GM23248 (cell line): ENCODE data around the gene FAM187B. TPM values are rescaled to one million over a fixed set of nuclear protein-coding genes. Genes with fewer than 3 reads are reported as not detected.

Experiments used
- DNase-seq: peaks from one replicate; pipeline ENCODE4 v3.0.0-alpha.2; 2015
- H2AFZ ChIP-seq: fragments of 200-600 bp; sonication (generic); 2 replicates; pipeline ENCODE4 v1.6.1; 2016; ENCODE audit warnings: antibody characterized with exemption
- H3F3A ChIP-seq: fragments of 200-600 bp; sonication (generic); 2 replicates; pipeline ENCODE4 v1.6.1; 2016; ENCODE audit warnings: mild to moderate bottlenecking, antibody characterized with exemption, mixed run types; ENCODE audit not compliant: insufficient read depth
- H3K27ac ChIP-seq: fragments of 200-600 bp; sonication (generic); 2 replicates; pipeline ENCODE4 v1.5.1; 2016; ENCODE audit warnings: mild to moderate bottlenecking
- H3K27me3 ChIP-seq: fragments of 200-600 bp; sonication (generic); replicated peaks from 2 replicates; pipeline ENCODE4 v1.6.1; 2016; ENCODE audit warnings: mild to moderate bottlenecking; ENCODE audit not compliant: insufficient read depth
- H3K36me3 ChIP-seq: fragments of 200-600 bp; sonication (generic); 2 replicates; pipeline ENCODE4 v1.6.1; 2016; ENCODE audit warnings: low read depth, mild to moderate bottlenecking
- H3K4me1 ChIP-seq: fragments of 200-600 bp; sonication (generic); 2 replicates; pipeline ENCODE4 v1.6.1; 2016; ENCODE audit warnings: mild to moderate bottlenecking; ENCODE audit not compliant: insufficient read depth
- H3K4me2 ChIP-seq: fragments of 200-600 bp; sonication (generic); one replicate; pipeline ENCODE4 v1.6.1; 2016; ENCODE audit warnings: mild to moderate bottlenecking; ENCODE audit not compliant: unreplicated experiment
- H3K4me3 ChIP-seq: fragments of 200-600 bp; sonication (generic); 2 replicates; pipeline ENCODE4 v1.5.1; 2016; ENCODE audit warnings: mild to moderate bottlenecking
- H3K79me2 ChIP-seq: fragments of 200-600 bp; sonication (generic); 2 replicates; pipeline ENCODE4 v1.6.1; 2016; ENCODE audit warnings: mild to moderate bottlenecking; ENCODE audit not compliant: insufficient read depth
- H3K9ac ChIP-seq: fragments of 200-600 bp; sonication (generic); 2 replicates; pipeline ENCODE4 v1.6.1; 2016; ENCODE audit warnings: mild to moderate bottlenecking
- H3K9me2 ChIP-seq: fragments of 200-600 bp; sonication (generic); 2 replicates; pipeline ENCODE4 v1.6.1; 2016; ENCODE audit warnings: mixed run types, mild to moderate bottlenecking, moderate library complexity; ENCODE audit not compliant: insufficient read depth
- H3K9me3 ChIP-seq: fragments of 200-600 bp; sonication (generic); one replicate; pipeline ENCODE4 v1.6.1; 2017; ENCODE audit warnings: low read depth
- H4K20me1 ChIP-seq: fragments of 200-600 bp; sonication (generic); 2 replicates; pipeline ENCODE4 v1.6.0; 2016; ENCODE audit not compliant: insufficient read depth
- EZH2 ChIP-seq: fragments of 200-600 bp; sonication (generic); IDR thresholded peaks from 2 replicates; pipeline ENCODE4 v1.6.1; 2018; ENCODE audit warnings: antibody characterized with exemption, mild to moderate bottlenecking; ENCODE audit not compliant: insufficient read depth, poor library complexity, severe bottlenecking
- EZH2phosphoT487 ChIP-seq: fragments of 200-600 bp; sonication (generic); IDR thresholded peaks from 2 replicates; pipeline ENCODE4 v1.6.1; 2018; ENCODE audit warnings: antibody characterized with exemption, moderate library complexity, mild to moderate bottlenecking, low read depth; ENCODE audit not compliant: insufficient read depth
- WGBS, 2 experiments: methylation state at CpG; one replicate each; pipeline ENCODE4 v1.1.6; 2015 to 2017; ENCODE audit warnings: low lambda C conversion rate in 2 of 2, low coverage in 1 of 2; ENCODE audit errors: missing lambda C conversion rate in 2 of 2; 5-methylcytosine and 5-hydroxymethylcytosine counted together
- in situ Hi-C: fragments of 300-500 bp; cut with MboI; formaldehyde crosslinking; loops from 2 replicates; pipeline ENCODE4 v1.15.0; 2020
- polyA plus RNA-seq: library from polyadenylated mRNA; unstranded; fragments of >200 nt; fragmentation: Nextera tagmentation; extraction: Ambion mirVana; gene quantifications from 2 replicates; pipeline ENCODE4 v1.2.1, GENCODE V29; 2016
- total RNA-seq: library from RNA; depleted of rRNA; stranded (reverse); fragments of >200 nt; shearing (Covaris generic); gene quantifications from 2 replicates; pipeline ENCODE4 v1.2.3, GENCODE V29; 2014; rRNA removed

Gene FAM187B
- total and polyA plus RNA-seq, 2 experiments from 2014 or later = not detected

DNA sequence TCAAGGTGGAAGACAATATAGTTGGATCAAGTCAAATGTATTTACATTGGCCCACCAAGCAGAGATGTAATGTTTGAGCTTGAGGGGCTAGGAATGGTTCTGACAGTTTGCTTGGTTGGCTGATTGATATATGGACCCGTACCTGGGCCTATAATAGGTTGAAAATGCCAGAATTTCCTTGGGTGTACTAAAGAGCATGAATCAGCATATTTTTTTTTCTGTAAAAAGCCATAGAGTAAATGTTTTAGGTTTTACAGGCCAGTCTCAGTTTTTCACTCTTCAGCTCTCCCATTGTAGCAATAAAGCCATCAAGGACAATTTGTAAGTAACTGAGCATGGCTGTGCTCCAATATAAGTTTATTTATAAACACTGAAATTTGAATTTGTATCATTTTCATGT is 47.2 kb downstream of the FAM187B start:
- Histone ChIP-seq H3K9me3 (no peaks in the 10 kb centered on the region), H3K79me2 (no peaks in the 10 kb centered on the region), H3K4me2 (no peak overlapping the region), H3K9me2 (no peaks in the 10 kb centered on the region), H3F3A (no peaks in the 10 kb centered on the region), H3K4me1 (peaks cover 2% of the 10 kb centered on the region), H3K9ac (no peak overlapping the region), H3K4me3 (no peak overlapping the region), H3K27me3 (no peaks in the 10 kb centered on the region), H4K20me1 (no peaks in the 10 kb centered on the region), H3K36me3 (no peaks in the 10 kb centered on the region), H2AFZ (no peak overlapping the region), H3K27ac (no peak overlapping the region)
- TF ChIP-seq EZH2 (no peak), EZH2phosphoT487 (no peak)
- no peak for DNase-seq
- in situ Hi-C loops = no loop called here
- WGBS, 2 experiments = 21% methylated on average over 1 of the region's 1 CpG

DNA sequence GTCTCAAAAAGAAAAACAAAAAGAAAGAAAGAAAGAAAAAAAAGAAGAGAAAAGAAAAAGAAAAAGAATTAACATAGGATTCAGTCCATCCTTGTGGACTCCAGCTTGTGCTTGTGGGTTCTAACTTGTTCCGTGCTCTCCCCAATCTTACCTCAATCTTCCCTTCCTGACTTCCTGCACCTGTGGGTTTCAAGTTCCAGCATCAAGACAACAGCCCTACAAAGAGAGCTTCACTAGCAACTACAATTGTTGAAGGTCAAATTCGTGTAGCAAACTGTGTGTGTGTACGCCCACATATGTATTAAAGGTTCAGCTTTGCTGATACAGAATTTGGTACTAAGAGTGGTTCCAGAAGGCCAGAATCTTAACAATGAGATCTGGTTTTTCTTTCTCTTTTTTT is 48.7 kb downstream of the FAM187B start:
- peaks cover 7% of the 10 kb centered on the region for H3K4me1 ChIP-seq
- no peak for TF ChIP-seq EZH2phosphoT487
- TF ChIP-seq EZH2 = no peak
- no peak overlapping the region for H3K9ac ChIP-seq
- H3K4me2 ChIP-seq = no peak overlapping the region
- no peaks in the 10 kb centered on the region for H4K20me1 ChIP-seq
- H2AFZ ChIP-seq = no peak overlapping the region
- H3K9me2 ChIP-seq = no peaks in the 10 kb centered on the region
- no peak overlapping the region for H3K27ac ChIP-seq
- no peaks in the 10 kb centered on the region for H3K36me3 ChIP-seq
- no peaks in the 10 kb centered on the region for H3K9me3 ChIP-seq
- no peak for DNase-seq
- no peaks in the 10 kb centered on the region for H3K79me2 ChIP-seq
- H3K27me3 ChIP-seq = no peaks in the 10 kb centered on the region
- WGBS, 2 experiments = 73 to 81% methylated on average over 3 of the region's 3 CpGs
- in situ Hi-C loops = no loop called here
- peaks cover 10% of the 10 kb centered on the region for H3F3A ChIP-seq
- no peak overlapping the region for H3K4me3 ChIP-seq

- in situ Hi-C loops = no loop called here
- H3K9me2 ChIP-seq = no peaks in the 10 kb centered on the region
- H3K9ac ChIP-seq = no peak overlapping the region
- H3F3A ChIP-seq = peaks cover 11% of the 10 kb centered on the region
- TF ChIP-seq EZH2phosphoT487 (no peak), EZH2 (no peak)
- peak; percentile 41 for DNase-seq
- H3K79me2 ChIP-seq = no peaks in the 10 kb centered on the region
- H3K4me1 ChIP-seq = peaks cover 7% of the 10 kb centered on the region
- H4K20me1 ChIP-seq = no peaks in the 10 kb centered on the region
- no peaks in the 10 kb centered on the region for H3K36me3 ChIP-seq
- 29 to 41% methylated on average over 2 of the region's 2 CpGs for WGBS, 2 experiments
- H2AFZ ChIP-seq = no peak overlapping the region
- H3K27me3 ChIP-seq = no peaks in the 10 kb centered on the region
- no peaks in the 10 kb centered on the region for H3K9me3 ChIP-seq
- H3K27ac ChIP-seq = no peak overlapping the region
- no peak overlapping the region for H3K4me2 ChIP-seq
- no peak overlapping the region for H3K4me3 ChIP-seq
Measured at GRCh38 chr19:35178701-35179100, 49.8 kb downstream of the FAM187B start.

DNA sequence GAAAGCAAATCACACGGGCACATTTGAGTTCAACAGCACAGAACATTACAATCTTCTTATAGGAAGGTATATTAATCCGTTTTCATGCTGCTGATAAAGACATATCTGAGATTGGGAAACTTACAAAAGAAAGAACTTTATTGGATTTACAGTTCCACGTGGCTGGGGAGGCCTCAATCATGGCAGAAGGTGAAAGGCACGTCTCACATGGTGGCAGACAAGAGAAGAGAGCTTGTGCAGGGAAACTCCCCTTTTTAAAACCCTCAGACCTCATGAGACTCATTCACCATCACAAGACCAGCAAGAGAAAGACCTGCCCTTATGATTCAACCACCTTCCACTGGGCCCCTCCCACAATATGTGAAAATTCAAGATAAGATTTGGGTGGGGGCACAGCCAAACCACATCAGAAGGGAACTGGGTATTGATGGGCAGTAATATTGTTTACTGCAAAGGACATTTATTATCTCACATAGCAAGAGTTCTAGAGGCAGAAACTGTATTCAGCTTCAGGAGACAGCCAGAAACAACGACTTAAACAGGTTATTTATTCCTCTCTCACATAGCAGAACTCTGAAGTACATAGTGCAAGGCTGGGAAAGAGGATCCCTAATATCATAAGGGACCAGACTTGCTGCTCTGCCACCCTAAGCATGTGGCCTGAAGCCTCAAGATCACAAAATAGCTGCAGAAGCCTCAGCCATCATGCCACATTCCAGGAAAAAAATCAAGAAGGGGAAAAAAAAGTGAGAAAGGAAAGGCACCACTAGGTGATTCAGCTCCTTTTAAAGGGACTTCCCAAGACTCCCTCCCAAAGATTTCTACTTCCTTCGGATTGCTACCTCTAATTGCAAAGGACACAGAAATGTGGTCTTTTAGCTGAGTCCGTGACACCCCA is 50.9 kb downstream of the FAM187B start:
- no peaks in the 10 kb centered on the region for H3K9me3 ChIP-seq
- no peaks in the 10 kb centered on the region for H4K20me1 ChIP-seq
- H3K9me2 ChIP-seq = no peaks in the 10 kb centered on the region
- no peak overlapping the region for H3K4me3 ChIP-seq
- in situ Hi-C loops = no loop called here
- WGBS, 2 experiments = 65 to 69% methylated on average over 7 of the region's 7 CpGs
- H3K79me2 ChIP-seq = no peaks in the 10 kb centered on the region
- H3F3A ChIP-seq = peaks cover 11% of the 10 kb centered on the region
- no peak overlapping the region for H3K27ac ChIP-seq
- no peak overlapping the region for H3K4me2 ChIP-seq
- no peak overlapping the region for H3K9ac ChIP-seq
- H3K27me3 ChIP-seq = no peaks in the 10 kb centered on the region
- DNase-seq = no peak
- TF ChIP-seq EZH2 (no peak), EZH2phosphoT487 (no peak)
- H2AFZ ChIP-seq = no peak overlapping the region
- peaks cover 7% of the 10 kb centered on the region for H3K4me1 ChIP-seq
- no peaks in the 10 kb centered on the region for H3K36me3 ChIP-seq

DNA sequence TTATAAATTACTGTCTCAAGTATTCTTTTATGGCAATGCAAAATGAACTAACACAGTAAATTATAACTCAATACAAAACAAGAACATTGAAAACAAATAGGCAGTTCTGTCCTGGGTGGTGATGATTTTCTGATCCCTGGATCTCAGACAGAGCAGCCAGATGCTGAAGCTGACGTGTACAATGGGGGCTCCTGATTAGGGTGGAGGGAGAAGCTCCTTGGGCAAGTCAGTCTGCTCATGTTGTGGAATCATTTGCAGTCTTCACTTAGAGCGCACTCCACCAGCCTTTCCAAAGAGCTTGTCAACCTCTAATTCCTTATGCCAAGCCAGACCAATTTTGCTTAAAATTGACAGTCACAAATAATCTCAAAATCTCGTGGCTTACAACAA is 52.4 kb downstream of the FAM187B start:
- Histone ChIP-seq H3K4me1 (peaks cover 7% of the 10 kb centered on the region), H3K9ac (no peak overlapping the region; the same call in 1 of the 2 replicates), H3K9me2 (no peaks in the 10 kb centered on the region), H3K9me3 (no peaks in the 10 kb centered on the region), H3F3A (peaks cover 15% of the 10 kb centered on the region), H3K36me3 (no peaks in the 10 kb centered on the region), H2AFZ (no peak overlapping the region; the same call in 1 of the 2 replicates), H3K79me2 (no peaks in the 10 kb centered on the region), H3K27ac (peak overlapping the region; percentile 29), H4K20me1 (no peaks in the 10 kb centered on the region), H3K27me3 (no peaks in the 10 kb centered on the region), H3K4me2 (peak overlapping the region; percentile 38), H3K4me3 (no peak overlapping the region)
- DNase-seq = no peak
- TF ChIP-seq EZH2phosphoT487 (no peak), EZH2 (no peak)
- WGBS, 2 experiments = 3 to 6% methylated on average over 3 of the region's 3 CpGs
- in situ Hi-C loops = no loop called here

Other genes with a start within 250 kb of the FAM187B start
- 17.3 and 20.5 TPM in 2 replicates for gene GRAMD1A, start 228.4 kb downstream of the FAM187B start, total RNA-seq
- 31.7 and 33.8 TPM in 2 replicates for gene GRAMD1A, start 228.4 kb downstream of the FAM187B start, polyA plus RNA-seq
- gene SCN1B, start 198.3 kb downstream of the FAM187B start, total RNA-seq = 1.7 and 2.0 TPM in 2 replicates
- gene SCN1B, start 198.3 kb downstream of the FAM187B start, polyA plus RNA-seq = 1.5 and 1.8 TPM in 2 replicates
- gene HPN, start 187.0 kb downstream of the FAM187B start, total RNA-seq = not detected in 2 replicates
- gene HPN, start 187.0 kb downstream of the FAM187B start, polyA plus RNA-seq = not detected in 2 replicates
- not detected in 2 replicates for gene FXYD3, start 112.9 kb downstream of the FAM187B start, total RNA-seq
- not detected in 2 replicates for gene FXYD3, start 112.9 kb downstream of the FAM187B start, polyA plus RNA-seq
- gene LGI4, start 93.7 kb downstream of the FAM187B start, total RNA-seq = 0.86 TPM in 1 of 2 replicates, not detected in the other
- 0.06 and 0.49 TPM in 2 replicates for gene LGI4, start 93.7 kb downstream of the FAM187B start, polyA plus RNA-seq
- gene FXYD1, start 89.9 kb downstream of the FAM187B start, total RNA-seq = 0.43 TPM in 1 of 2 replicates, not detected in the other
- gene FXYD1, start 89.9 kb downstream of the FAM187B start, polyA plus RNA-seq = 1.2 and 1.9 TPM in 2 replicates
- gene FXYD7, start 85.5 kb downstream of the FAM187B start, total RNA-seq = not detected in 2 replicates
- not detected in 2 replicates for gene FXYD7, start 85.5 kb downstream of the FAM187B start, polyA plus RNA-seq
- gene FXYD5, start 74.0 kb downstream of the FAM187B start, total RNA-seq = 209 and 233 TPM in 2 replicates
- 496 and 515 TPM in 2 replicates for gene FXYD5, start 74.0 kb downstream of the FAM187B start, polyA plus RNA-seq
- gene LSR, start 20.3 kb upstream of the FAM187B start, total RNA-seq = not detected in 2 replicates
- gene LSR, start 20.3 kb upstream of the FAM187B start, polyA plus RNA-seq = 2.7 and 3.1 TPM in 2 replicates
- gene USF2, start 40.2 kb upstream of the FAM187B start, total RNA-seq = 55.8 and 64.6 TPM in 2 replicates
- gene USF2, start 40.2 kb upstream of the FAM187B start, polyA plus RNA-seq = 10.4 and 10.9 TPM in 2 replicates
- not detected in 2 replicates for gene HAMP, start 53.8 kb upstream of the FAM187B start, total RNA-seq
- not detected in 2 replicates for gene HAMP, start 53.8 kb upstream of the FAM187B start, polyA plus RNA-seq
- gene MAG, start 63.4 kb upstream of the FAM187B start, total RNA-seq = not detected in 2 replicates
- gene MAG, start 63.4 kb upstream of the FAM187B start, polyA plus RNA-seq = not detected in 2 replicates
- not detected in 2 replicates for gene CD22, start 100.4 kb upstream of the FAM187B start, total RNA-seq
- gene CD22, start 100.4 kb upstream of the FAM187B start, polyA plus RNA-seq = 0.16 and 0.28 TPM in 2 replicates
- not detected in 2 replicates for gene FFAR1, start 119.2 kb upstream of the FAM187B start, total RNA-seq
- not detected in 2 replicates for gene FFAR1, start 119.2 kb upstream of the FAM187B start, polyA plus RNA-seq
- gene FFAR3, start 129.7 kb upstream of the FAM187B start, total RNA-seq = not detected in 2 replicates
- not detected in 2 replicates for gene FFAR3, start 129.7 kb upstream of the FAM187B start, polyA plus RNA-seq
- gene GPR42, start 142.3 kb upstream of the FAM187B start, total RNA-seq = not detected in 2 replicates
- gene GPR42, start 142.3 kb upstream of the FAM187B start, polyA plus RNA-seq = not detected in 2 replicates
- not detected in 2 replicates for gene FFAR2, start 219.5 kb upstream of the FAM187B start, total RNA-seq
- not detected in 2 replicates for gene FFAR2, start 219.5 kb upstream of the FAM187B start, polyA plus RNA-seq